T-helper 1 cell treated with Interleukin-12 subunit alpha and Interleukin-12 subunit beta and Interleukin-4 antibody, amounts not matched to agents 30 ng/mL and 1 ng/mL, for 36 hours (primary cell): ENCODE data around the gene ACTMAP. TPM values are rescaled to one million over a fixed set of nuclear protein-coding genes. Genes with fewer than 3 reads are reported as not detected.

Experiments
- intact Hi-C: fragments of 100-400 bp; cut with micrococcal nuclease; formaldehyde crosslinking; loops from one replicate; pipeline ENCODE4 v1.15.1; 2024
- total RNA-seq: library from RNA; stranded (reverse); gene quantifications from 2 replicates; pipeline ENCODE4 v1.2.3, GENCODE V29; 2022

Gene ACTMAP
- total RNA-seq, 1 donor from 2014 or later = 11.9 TPM

GRCh38 chr19:40721936-40722661 lies 28.2 kb downstream of the ACTMAP start:
- intact Hi-C loops = no loop called here

GRCh38 chr19:40721140-40721486 lies 29.2 kb downstream of the ACTMAP start:
- intact Hi-C loops = no loop called here

GRCh38 chr19:40719414-40719894 lies 30.8 kb downstream of the ACTMAP start:
- intact Hi-C loops = loop anchor here (5.0 to 10.0 kb wide), 3 partner anchors 275 to 828 kb away; partner anchors contain the start of genes B9D2 and SERTAD3

GRCh38 chr19:40718774-40719391 lies 31.4 kb downstream of the ACTMAP start:
- intact Hi-C loops = loop anchor here (5.0 to 10.0 kb wide), 3 partner anchors 274 to 828 kb away; partner anchors contain the start of genes B9D2 and SERTAD3

GRCh38 chr19:40717880-40718773 lies 32.1 kb downstream of the ACTMAP start:
- intact Hi-C loops = loop anchor here (1.0 to 10.0 kb wide), 5 partner anchors 87 to 829 kb away; partner anchors contain the start of genes B9D2 and SERTAD3

- intact Hi-C loops = loop anchor here (1.0 to 10.0 kb wide), 5 partner anchors 88 to 830 kb away; partner anchors contain the start of genes B9D2 and SERTAD3
Observed at GRCh38 chr19:40717325-40717879, 32.9 kb downstream of the ACTMAP start.

- intact Hi-C loops = loop anchor here (1.0 to 10.0 kb wide), 9 partner anchors 34 to 831 kb away; partner anchors contain the start of genes ACTMAP, B9D2, BCKDHA and EXOSC5
Observed at GRCh38 chr19:40716482-40717324, 33.6 kb downstream of the ACTMAP start, which contains the start of the genes COQ8B and ITPKC. COQ8B (minus strand) TSS chr19:40716886; CDS start chr19:40714632, 2,254 bp downstream. ITPKC (plus strand) TSS chr19:40717112; CDS start chr19:40717136, 24 bp downstream.

- intact Hi-C loops = loop anchor here (1.0 to 10.0 kb wide), 8 partner anchors 34 to 831 kb away; partner anchors contain the start of genes ACTMAP, B9D2, BCKDHA and EXOSC5
Observed at GRCh38 chr19:40716031-40716481, 34.2 kb downstream of the ACTMAP start.

GRCh38 chr19:40714441-40715299 lies 35.6 kb downstream of the ACTMAP start:
- intact Hi-C loops = loop anchor here (1.0 to 10.0 kb wide), 7 partner anchors 24 to 833 kb away; partner anchors contain the start of genes B9D2, NUMBL and SERTAD3

- intact Hi-C loops = loop anchor here (2.0 to 10.0 kb wide), 2 partner anchors 109 to 269 kb away; partner anchors contain the start of gene SERTAD3
Observed at GRCh38 chr19:40713939-40714338, 36.3 kb downstream of the ACTMAP start.

- intact Hi-C loops = loop anchor here (10.0 kb wide), 1 partner anchor 265 kb away; the partner anchor contains the start of gene SERTAD3
Observed at GRCh38 chr19:40709817-40710216, 40.5 kb downstream of the ACTMAP start.

- intact Hi-C loops = no loop called here
Observed at GRCh38 chr19:40707615-40708014, 42.7 kb downstream of the ACTMAP start.

GRCh38 chr19:40705950-40706619 lies 44.2 kb downstream of the ACTMAP start:
- intact Hi-C loops = no loop called here

GRCh38 chr19:40705362-40705651 lies 45.0 kb downstream of the ACTMAP start:
- intact Hi-C loops = no loop called here

- intact Hi-C loops = no loop called here
Observed at GRCh38 chr19:40704491-40705361, 45.6 kb downstream of the ACTMAP start.

- intact Hi-C loops = no loop called here
Observed at GRCh38 chr19:40703029-40703755, 47.1 kb downstream of the ACTMAP start.
